DMS 273 treated with DMSO at 0.1 percent for 48 hours (cell line): ENCODE results near the gene SH3BP5.

Experiments used
- DNase-seq: peaks from one replicate; lab custom pipeline; 2025; lab: John Stamatoyannopoulos, UW

The SH3BP5 gene

DNA sequence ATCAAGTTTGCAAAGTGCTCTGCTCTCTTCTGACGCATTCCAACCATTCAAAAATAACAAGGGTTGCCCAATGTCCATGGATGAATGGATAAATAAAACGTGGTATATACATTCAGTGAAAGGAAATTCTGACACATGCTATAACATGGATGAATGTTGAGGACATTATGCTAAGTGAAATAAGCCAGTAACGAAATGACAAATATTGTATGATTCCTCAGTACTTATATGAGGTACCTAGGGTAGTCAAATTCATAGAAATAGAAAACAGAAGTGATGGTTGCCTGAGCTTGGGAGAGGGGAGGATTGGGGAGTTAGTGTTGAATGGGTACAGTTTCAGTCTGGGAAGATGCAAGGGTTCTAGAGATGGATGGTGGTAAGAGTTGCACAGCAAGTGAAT is 33.9 kb downstream of the SH3BP5 start:
- no peak for DNase-seq

DNA sequence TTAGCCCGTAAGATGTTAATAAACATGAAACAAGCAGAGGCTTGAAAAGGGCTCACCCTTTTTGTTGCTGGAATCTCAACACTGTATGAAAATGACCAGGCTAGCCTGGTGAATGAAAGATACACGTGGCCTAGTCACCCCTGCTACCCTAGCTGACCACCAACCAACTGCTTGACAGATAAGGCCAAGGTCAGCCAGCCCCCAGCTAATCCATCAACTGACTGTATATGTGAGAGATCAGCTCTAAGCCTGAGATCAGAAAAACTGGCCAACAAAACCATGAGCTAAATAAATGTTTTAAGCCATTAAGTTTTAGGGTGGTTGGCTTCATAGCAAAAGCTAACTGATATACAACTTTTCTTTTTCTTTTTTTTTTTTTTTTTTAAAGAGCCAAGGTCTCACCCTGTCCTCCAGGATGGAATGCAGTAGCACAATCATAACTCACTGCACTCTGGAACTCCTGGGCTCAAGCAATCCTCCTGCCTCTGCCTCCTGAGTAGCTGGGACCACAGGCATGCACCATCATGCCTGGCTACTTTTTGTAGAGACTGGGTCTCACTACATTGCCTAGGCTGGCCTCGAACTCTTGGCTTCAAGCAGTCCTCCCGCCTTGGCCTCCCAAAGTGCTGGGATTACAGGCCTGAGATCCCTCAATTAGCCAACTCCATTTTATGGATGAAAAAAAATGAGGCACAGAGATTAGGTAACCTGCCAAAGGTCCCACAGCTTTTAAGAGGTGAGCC is 34.6 kb downstream of the SH3BP5 start:
- DNase-seq, result no peak

DNA sequence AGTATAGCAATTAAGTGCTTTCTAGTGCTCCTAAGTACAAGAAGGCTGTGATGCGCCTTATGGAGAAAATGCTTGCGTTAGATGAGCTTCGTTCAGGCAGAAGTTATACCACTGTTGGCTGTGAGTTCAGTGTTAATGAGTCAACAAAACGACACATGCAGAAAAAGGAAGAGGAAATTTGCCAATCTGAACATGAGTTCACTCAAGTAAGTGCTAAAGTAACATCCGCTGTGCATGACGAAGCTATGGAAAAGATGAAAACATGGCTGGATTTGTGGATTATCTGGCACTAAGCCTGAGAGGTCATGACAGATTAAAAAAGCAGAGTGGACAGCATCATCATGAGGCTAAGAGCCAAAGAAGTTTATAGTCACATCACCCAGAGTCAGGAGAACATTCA is 36.9 kb downstream of the SH3BP5 start:
- no peak for DNase-seq

DNA sequence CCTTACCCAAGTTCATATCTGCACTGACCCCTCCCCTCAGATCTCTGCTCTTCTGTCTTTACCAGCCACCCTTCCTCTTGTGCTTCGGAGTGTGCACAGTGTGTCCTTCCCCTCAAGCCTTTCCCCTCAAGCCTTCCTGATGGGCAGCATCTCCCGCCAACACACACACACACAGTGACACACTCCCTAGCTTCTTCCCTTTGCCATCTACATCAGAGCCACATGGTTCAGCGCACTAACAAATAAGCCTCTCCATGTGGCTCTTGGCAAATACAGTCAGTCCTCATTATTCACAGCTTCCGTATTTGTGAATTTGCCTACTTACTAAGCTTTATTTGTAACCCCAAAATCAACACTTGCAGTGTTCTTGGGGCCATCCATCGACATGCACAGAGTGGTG is 37.5 kb downstream of the SH3BP5 start:
- no peak for DNase-seq

DNA sequence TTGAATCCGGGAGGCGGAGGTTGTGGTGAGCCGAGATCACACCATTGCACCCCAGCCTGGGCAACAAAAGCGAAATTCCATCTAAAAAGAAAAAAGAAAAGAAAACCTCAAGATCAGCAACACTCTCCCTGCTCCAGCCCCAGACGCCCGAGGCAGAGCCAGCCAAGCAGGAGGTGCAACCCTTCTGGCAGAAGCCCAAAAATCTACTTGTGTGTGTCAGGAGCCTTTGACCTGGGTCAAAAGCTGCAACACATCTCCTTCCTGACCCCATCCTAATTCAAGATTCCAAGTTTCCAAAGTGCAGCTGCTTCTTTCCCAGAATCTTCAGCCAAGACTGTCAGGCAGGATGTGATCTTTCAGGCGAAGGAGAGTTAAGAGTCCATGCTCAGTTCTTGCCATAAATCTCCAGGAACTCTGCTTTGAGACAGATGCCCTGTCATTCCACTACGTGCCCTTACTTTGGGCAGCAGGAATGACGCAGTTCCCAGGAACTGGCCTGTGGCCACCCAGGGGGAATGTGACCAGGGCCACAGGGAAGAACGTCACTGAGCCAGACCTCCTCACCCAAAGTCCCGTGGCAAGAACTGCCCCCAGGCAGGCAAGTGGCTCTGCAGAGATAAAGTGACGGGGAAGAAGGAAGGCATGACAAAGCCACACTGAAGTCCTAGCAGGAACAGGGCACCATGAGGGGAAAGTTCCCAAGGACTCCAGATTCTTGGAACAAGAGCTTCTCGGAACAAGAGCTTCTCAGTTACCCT is 39.4 kb downstream of the SH3BP5 start:
- no peak for DNase-seq

DNA sequence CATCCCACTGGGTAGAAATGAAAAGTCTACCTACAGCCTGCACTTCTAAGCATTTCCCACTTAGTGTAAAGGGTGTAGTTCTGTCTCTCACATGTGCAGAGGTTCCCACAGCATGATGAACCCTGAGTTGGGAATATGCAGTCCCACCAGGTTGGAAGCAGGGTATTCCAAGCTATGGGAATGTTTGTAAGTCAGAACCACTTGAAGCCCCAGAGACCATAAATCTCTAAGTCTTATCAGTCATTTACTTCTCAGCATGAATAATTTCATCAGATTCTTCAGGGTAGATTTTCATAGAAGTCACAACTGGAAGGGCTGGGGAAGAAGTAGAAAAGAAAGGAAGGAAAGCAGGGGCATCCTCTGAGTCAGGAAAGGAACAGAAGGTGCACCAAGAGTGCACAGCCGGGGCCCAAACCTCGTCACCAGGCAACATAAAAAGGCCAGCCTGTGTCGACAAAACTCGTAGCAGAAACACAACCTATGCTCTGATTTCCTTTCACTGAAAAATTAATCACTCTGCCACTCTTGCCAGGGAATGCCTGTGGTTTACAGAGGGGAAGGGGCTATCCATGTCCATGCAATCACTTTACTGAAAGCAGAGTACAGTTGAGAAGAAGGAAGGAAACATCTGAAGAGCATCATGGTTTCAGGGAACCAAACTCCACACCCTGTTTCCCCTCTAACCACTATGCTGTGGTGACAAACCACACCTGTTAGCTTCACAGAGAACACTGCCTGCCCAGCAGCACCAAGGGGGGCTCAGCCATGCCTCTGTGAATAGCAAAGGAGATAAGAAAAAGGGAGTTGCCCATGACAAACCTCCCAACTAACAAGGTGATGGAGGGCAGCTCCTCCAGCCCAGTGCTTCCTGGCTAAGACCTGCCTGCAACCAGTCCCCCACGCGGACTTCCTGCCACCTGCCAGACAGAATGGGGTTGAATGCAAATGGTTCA is 40.5 kb downstream of the SH3BP5 start:
- DNase-seq, result no peak

DNA sequence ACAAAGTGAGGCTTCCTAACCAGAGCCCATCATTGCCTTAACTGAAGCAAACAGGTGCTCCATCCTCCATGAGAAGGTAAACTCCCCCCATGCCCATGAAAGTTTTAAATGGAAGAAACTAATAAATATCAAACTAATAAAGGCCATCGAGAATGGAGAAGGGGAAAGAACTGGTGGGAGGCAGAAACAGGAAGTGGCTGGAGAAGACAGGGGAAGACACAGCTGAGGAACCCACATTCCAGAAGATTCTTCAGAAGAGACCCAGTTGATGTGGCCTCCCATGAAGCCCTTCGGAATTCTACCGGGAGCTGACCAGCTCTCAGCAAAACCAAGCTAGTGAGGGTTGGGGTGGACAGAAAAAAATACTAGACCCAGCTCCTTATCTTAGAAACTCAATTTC is 41.6 kb downstream of the SH3BP5 start:
- no peak for DNase-seq

DNA sequence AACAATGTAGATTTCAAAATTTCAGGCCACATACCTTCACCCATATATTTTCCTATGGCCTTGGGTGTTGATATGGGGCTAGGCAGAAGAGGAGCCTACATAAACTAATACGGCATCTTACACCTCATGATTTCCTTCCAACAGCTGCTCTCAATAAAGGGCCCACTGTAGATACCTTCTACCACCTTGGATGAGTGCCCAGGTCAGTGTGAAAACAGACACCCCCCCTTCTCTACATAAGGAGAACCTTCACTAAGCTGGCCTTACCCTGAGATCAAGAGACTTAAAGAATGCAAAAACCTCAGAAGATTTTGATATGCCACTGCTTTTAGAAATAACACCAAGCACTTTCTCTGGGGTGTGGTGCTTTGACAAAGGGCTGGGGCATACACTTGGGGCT is 42.7 kb downstream of the SH3BP5 start:
- no peak for DNase-seq

DNA sequence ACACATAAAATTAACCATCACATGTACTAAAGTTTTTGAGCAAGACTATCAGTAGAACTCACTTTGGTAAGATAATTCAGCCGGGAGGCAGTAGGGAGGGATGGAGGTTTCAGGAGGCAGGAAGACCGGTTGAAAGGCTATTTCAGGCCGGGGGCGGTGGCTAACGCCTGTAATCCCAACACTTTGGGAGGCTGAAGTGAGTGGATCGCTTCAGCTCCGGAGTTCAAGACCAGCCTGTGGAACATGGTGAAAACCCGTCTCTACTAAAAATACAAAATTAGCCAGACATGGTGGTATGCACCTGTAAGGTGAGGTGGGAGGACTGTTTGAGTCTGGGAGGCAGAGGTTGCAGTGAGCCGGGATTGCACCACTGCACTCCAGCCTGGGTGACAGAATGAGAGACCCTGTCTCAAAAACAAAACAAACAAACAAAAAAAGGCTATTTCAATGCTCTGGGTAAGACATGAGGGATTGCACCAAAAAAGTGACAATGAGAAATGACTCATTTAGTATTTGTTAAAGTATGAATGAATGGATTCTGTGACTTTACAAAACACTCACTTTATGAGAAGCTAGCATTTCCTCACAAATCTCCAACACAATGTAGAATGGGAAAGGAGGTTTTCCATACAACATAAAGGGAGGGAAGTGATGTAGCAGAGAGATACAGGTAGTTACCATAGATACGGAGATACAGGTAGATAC is 43.9 kb downstream of the SH3BP5 start:
- DNase-seq, result no peak

DNA sequence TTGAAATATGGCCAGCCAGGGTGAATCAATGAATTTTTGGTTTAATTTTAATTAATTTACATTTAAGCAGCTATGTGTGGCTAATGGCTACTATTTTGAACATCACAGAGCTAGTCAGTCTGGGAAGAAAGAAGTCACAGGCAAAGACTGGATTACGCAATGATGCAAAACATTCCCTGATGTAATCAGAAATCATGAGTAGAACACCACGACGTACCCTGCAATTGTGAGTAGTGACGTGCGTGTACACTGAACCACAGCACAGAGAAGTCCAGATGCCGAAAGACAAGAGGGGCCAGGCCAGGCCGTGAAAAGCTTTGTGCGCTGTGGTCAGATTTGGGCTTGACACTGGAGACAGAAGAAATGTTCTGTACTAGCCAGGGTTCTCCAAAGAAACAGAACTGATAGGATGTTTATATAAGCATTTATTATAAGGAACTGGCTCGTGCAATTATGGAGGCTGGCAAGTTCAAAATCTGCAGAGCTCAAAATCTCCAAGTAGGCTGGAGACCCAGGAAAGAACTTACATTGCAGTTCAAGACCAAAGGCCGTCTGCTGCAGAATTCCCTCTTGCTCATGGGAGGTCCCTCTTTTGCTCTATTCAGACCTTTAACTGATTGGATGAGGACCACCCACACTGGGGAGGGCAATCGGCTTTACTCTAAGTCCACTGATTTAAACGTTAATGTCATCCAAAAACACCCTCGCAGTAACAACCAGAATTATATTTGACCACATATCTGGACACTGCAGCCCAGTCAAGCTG is 44.6 kb downstream of the SH3BP5 start:
- DNase-seq, result no peak

DNA sequence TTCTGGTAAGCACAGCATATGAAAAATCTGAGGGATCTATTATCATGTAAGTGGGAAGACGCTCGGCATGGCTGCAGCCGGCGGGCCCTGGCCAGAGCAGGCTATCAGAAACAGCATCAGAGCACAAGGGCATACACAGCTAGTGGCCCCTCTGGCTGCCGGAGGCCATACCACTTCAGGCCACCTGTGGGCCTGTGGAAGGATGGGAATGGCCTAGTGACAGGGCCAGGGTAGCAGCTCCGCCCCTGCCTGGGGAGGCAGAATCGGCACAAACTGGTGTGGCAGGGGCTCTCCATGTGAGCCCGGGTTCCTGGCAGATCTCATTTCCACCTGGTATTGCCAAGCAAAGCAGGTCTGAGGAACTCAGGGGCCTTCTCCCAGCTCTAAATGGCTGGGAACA is 46.4 kb downstream of the SH3BP5 start:
- no peak for DNase-seq

DNA sequence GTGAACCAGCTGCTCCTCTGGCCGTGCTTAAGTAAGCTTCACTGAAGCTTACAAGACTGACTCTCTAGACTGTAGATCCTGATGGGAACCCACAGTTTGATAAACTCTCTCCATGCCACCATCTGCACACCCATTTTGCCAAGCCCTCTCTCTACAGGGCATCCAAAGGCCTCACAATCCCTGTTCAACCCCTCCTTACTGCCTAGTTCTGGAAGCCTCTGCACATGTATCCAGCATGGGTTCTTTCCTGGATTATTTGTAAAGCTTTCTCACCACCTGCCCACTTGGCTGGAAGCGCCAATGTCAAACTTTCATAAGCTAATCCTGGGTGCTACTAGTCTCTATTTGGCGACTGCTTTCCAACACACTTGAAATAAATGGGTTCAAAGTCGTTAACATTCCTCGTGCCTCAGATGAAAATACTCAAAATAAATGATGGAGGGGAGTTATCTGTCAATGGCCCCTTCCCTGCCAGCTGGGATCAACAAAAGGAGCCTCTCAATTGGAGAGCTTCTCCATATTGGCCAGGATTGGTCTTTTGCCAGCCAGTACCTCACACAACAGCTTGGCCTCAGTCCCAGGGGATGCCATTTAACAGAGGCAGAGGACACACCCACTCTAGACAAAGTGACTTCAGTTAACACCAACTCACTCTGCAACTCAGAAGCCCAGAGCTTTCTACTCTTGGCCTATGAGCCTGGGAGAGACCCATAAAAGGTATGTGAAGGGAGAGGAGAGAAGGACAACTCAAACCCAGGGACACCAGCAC is 48.1 kb downstream of the SH3BP5 start:
- DNase-seq, result peak; percentile 83

DNA sequence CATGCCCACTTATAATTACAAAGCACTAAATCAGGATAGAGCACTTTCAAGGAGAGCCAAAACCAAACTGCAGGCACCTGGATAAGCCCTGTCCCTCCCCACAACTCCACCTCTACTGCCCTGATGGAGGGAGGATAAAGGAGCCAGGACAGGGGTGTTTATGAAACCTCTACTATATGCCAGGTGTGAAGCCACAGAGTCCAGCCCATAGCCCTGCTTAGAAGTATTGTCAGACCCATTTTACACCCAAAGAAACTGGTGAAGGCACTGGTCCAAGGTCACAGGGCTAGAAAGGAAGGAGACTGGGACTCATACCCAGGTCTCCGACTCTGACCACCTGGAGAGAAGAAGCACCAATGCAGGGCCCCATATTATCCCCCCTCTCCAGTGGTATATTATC is 48.7 kb downstream of the SH3BP5 start:
- DNase-seq, result no peak

DNA sequence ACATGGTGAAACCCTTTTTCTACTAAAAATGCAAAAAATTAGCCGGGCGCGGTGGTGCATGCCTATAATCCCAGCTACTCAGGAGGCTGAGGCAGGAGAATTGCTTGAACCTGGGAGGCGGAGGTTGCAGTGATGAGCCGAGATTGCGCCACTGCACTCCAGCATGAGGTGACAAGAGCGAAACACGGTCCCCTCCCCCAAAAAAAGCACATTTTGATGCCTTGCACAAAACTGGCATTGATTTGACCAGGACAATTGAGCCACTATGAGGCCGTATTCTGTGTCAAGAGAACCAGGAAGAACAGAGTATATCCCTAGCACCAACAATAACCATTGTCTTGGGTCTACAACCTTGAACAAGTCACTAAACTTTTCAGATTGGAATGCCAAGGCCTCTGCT is 50.6 kb downstream of the SH3BP5 start:
- DNase-seq, result no peak

DNA sequence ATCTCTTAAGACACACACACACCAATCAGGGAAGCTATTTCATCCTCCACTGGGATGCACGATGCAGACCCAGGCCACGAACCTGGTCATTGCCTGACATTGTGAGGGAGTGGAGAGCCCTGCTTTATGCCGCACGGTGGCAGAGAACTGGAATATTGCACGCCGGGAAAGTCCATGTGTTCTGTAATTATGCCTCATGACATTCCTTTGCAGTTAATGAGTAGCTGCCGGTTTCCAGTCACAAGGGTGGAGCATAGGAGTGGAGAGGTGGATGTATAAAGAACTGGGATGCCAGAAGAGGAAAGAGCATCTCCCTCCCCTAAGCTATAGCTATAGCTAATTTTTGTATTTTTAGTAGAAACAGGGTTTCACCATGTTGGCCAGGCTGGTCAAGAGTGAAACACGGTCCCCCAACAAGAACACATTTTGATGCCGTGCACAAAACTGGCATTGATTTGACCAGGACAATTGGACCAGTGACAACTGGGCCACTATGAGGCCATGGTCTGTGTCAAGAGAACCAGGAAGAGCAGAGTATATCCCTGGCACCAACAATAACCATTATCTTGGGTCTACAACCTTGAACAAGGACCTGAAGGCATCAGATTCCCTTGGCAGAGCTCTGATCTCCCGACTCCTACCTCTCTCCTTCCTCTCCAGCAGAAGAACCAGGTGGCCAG is 51.4 kb downstream of the SH3BP5 start:
- no peak for DNase-seq

DNA sequence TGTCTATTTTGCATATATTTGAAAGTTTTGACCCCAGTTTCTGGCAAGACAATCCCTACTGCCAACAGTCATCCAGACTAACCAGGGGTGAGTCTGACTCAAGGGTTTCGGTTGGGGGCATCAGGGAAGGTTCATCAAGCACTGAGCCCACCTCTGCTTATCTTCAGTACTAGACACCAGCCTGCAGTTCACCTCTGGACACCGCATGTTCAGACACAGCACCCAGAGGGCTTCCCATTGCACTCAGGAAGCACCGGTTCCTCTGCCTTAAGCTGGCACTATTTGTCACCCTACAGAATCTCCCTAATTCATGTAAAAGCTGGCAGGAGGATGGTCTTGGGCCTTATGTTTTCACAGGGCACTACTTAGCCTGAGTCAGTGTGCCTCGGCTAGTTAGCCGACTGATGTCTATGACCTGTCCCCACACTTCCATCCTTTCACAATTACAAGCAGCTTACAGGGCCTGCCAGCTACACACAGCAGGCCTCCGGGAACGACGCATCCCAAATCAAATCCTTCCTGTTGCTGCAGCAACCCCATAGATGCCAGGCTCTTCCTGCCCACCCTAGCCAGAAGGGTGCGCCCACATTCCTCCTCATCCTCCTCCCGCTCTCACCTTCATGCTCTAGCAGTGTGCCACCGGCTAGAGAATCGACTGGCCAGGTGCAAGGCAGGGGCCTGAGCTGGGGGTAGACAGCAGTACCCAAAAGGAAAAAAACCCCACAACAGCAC is 52.5 kb downstream of the SH3BP5 start:
- no peak for DNase-seq

DNA sequence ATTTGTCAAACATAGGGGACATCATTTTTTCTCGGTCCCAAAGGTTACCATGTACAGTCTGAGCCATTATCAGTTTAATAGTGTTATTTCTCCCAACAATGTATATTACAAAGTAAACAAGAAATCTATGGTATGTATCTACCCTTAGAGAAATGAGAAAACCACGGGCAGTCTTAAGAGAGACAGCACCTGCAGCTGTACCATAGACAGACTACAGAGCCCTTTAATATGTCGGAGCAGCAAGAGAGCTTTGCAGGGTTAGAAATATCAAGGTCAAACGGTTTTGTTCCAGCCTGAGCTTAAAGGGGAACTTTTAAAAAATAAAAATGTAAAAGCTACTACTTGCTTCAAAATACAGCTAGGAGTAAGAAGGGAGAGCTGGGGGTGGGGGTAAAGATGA is 53.2 kb downstream of the SH3BP5 start:
- no peak for DNase-seq

DNA sequence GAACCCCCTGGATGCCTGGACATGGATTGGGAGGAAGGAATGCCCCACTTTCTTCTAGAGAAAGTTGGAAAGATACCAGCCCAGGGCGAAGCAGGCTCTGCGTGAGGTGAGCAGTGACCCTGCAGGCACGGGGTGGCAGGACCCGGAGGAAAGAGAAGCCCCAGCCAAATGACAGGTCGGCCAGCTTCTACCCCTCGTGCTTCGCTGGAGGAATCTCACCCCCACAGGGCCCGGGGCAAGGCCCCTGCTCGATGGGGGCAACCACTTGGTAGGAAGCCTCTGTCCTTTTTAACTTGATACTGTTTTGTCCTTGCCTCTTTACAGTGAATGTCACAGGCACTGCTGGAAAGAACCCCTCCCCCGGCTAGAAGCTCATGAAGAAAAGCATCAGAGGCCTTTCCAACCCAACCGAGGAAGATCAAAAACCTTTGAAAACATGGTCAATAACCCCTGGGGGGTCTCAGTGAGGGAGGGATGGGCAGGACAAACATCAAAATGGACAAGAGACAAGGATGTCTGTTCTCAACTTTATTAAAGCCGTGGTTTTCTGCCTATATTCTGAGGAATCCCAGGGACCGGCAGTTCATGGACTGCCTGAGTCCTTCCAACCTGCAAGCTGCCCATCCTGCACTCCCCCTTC is 54.4 kb downstream of the SH3BP5 start:
- DNase-seq, result no peak
